GM21723 (cell line): Measurements from ENCODE around the gene MTAP.

ENCODE experiments used
- ATAC-seq: cut with Tn5 transposase; IDR thresholded peaks from one replicate; pipeline ENCODE4 v1.9.1; 2021; ENCODE audit warnings: mild to moderate bottlenecking, moderate library complexity; ENCODE audit not compliant: unreplicated experiment

MTAP gene

DNA sequence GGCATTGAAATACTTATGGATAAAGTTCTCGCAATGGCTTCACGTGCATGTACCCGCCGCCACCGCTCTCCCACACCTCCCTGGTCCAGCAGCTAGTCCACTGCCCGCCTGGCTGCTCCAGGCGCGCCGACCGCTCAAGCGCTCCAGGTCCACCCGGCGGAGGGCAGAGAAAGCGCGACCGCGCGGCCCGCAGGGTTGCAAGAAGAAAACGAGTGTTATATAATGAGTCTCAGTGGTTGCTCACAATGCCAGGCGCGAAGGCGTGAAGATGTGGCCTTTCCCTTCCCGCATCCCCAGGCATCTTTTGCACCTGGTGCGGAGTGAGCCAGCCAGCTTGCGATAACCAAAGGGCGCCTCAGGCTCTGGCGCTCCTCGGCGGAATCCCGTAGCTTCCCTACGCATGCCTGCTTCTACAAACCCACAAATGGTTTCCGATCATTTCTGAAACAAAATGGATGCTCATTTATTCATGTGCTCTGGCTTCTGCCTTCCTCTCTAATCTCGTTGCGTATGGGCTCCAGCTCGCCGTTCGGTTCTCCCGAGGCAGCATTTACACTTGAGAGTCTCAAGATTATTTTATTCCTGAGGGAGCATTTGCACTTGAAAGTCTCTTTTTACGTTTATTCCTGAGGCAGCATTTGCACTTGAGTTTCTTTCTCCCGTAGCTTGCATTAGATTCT, 166.0 kb downstream of the MTAP start:
- no peak for ATAC-seq

DNA sequence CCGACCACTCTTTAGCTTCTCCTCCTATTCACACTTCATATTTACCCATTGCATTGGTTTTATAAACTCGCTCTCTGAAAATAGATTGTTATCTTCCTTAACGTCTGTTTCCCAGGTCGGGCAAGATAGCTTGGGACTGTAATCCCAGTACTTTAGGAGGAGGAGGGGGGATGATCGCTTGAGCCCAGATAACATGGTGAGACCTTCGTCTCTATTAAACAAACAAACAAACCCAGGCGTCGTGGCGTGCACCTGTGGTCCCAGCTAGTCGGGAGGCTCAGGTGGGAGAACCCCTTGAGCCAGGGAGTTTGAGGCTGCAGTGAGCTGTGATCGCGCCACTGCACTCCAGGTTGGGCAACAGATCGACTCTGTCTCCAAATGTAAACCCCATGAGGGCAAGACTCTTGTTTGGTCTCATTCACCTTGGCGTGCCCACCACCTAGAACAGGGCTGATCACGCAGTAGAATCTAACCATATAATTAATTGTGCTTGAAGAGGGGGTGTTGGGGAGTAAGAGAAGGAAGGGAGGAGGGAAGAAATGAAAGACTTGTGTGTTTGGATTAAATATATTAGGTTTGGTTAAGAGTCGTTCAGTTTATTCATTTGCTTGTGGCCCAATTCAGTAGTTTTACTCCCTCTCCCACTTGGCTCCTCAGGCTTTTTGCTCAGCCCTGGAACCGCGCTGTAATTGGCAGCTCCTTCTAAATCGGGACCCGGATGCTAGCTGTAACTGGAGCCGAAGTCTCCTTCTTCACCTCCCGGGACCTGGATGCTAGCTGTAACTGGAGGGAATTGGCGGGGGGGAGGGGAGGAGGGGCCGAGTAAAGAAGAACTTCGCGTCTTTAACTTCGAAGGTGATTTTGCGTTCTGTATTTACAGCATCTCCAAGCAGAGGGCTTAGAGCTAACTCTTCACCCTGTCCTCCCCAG, 166.8 kb downstream of the MTAP start:
- no peak for ATAC-seq

DNA sequence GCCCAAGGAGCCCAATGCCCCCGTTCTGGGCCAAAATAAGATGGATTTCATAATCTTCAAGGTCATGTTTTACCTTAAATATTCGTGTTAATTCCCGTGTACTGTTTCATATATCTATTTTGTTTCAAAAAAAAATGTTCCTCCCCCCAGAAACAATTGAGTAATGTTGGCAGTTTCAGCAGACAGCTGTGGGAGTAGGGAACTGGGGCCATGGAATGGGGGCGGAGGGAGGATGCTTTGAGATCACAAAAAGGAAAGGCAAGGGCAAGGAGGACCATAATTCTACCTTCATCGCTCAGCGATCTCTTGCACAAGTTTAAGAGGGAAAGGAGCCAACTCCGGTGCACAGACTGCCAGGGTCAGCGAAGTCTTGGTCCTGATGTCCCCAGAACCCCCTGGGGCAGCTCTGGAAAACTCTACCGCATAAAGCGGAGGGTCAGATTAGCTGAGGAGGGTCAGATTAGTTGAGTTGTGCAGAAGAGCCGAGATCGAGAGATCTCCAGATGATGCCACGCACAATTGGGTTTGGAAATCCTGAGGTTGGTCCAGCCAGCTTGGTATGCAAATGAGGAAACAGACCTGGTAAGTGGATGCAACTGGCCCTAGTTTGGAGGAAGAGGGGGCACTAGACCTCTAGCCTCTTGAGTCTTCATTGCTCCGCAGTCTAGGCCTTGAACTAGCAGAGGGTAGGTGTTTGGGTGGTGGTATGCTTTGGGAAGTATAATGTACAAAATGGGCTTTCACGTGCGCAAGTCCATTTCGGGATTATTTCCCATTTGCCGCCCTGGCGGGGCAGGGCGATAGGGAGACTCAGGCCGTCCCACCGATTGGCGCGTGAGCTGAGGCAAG, 167.7 kb downstream of the MTAP start:
- ATAC-seq, result no peak

DNA sequence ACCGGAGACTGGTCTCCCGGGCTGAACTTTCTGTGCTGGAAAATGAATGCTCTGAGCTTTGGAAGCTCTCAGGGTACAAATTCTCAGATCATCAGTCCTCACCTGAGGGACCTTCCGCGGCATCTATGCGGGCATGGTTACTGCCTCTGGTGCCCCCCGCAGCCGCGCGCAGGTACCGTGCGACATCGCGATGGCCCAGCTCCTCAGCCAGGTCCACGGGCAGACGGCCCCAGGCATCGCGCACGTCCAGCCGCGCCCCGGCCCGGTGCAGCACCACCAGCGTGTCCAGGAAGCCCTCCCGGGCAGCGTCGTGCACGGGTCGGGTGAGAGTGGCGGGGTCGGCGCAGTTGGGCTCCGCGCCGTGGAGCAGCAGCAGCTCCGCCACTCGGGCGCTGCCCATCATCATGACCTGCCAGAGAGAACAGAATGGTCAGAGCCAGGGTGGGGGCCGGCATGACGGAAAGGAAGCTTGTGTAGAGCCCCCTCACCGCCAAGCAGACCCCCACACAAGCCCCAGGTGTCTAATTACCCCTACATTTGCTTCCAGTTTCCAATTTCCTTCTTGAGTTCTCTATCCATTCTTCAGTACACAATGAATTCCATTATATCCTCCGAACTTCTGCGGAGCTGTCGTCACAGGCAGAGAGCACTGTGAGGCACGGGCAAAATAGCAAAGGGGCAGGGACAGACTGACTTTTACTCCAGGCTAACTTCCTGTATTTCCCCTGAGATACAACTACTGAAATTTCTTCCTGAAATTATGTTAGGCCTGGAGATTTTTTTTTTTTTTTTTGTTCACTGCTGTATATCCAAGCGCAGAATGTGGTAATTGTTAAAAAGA, 168.6 kb downstream of the MTAP start:
- no peak for ATAC-seq

DNA sequence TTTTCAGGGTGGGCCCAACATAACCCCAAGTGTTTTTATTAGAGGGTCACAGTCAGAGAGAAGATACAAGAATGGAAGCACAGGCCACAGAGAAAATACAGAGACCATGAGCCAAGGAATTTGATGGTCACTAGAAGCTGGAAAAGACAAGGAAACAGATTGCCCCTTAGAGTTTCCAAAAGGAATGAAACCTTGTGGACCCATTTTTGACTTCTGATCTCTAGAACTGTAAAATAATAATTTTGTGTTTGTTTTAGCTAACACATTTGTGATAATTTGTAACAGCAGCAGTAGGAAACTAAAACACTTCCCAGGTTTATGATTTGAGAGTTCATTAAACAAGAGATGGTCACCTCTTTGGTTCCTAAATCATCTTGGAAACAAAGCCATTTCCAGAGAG, 169.9 kb downstream of the MTAP start:
- ATAC-seq, result no peak

DNA sequence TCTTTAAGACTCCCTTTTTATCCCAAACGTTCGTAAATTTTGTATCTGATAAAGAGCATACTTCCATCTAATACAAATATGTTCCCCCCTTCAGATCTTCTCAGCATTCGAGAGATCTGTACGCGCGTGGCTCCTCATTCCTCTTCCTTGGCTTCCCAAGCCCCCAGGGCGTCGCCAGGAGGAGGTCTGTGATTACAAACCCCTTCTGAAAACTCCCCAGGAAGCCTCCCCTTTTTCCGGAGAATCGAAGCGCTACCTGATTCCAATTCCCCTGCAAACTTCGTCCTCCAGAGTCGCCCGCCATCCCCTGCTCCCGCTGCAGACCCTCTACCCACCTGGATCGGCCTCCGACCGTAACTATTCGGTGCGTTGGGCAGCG, 171.9 kb downstream of the MTAP start:
- ATAC-seq, result peak; percentile 10

DNA sequence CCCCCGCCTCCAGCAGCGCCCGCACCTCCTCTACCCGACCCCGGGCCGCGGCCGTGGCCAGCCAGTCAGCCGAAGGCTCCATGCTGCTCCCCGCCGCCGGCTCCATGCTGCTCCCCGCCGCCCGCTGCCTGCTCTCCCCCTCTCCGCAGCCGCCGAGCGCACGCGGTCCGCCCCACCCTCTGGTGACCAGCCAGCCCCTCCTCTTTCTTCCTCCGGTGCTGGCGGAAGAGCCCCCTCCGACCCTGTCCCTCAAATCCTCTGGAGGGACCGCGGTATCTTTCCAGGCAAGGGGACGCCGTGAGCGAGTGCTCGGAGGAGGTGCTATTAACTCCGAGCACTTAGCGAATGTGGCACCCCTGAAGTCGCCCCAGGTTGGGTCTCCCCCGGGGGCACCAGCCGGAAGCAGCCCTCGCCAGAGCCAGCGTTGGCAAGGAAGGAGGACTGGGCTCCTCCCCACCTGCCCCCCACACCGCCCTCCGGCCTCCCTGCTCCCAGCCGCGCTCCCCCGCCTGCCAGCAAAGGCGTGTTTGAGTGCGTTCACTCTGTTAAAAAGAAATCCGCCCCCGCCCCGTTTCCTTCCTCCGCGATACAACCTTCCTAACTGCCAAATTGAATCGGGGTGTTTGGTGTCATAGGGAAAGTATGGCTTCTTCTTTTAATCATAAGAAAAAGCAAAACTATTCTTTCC, 172.4 kb downstream of the MTAP start:
- ATAC-seq, result peak; percentile 76

DNA sequence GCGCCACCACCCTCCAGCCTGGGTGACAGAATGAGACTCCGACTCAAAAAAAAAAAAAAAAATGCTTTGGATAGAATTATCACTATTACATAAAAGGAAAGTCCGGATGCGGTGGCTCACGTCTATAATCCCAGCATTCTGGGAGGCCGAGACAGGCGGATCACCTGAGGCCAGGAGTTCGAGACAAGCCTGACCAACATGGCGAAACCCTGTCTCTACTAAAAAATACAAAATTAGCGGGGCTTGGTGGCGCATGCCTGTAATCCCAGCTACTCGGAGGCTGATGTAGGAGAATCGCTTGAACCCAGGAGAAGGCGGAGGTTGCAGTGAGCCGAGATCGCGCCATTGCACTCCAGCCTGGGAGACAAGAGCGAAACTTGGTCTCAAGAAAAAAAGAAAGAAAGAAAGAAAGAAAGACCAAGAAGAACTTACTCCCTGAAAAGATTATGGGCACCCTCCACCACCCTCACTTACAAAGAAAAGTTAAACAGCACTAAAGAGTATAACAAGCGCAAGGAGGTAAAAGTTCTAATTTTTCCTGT, 174.0 kb downstream of the MTAP start:
- ATAC-seq, result no peak

DNA sequence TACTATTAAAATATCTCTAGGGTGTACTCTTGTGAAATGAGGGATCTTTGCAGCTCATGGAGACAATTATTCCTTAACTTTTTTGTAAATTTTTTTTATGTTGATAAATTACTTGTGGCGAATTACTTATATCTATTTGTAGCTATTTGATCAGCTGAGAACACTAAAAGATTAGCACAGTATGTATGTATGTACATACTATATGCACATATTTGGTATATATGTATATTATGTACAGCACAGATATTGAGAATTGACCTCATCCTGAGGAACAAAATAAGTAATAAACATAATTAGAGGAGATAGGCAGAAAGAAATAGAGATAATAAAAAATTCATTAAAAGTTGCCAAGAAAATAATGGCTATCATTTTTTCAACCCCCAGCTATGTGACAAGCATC, 180.0 kb downstream of the MTAP start:
- no peak for ATAC-seq

DNA sequence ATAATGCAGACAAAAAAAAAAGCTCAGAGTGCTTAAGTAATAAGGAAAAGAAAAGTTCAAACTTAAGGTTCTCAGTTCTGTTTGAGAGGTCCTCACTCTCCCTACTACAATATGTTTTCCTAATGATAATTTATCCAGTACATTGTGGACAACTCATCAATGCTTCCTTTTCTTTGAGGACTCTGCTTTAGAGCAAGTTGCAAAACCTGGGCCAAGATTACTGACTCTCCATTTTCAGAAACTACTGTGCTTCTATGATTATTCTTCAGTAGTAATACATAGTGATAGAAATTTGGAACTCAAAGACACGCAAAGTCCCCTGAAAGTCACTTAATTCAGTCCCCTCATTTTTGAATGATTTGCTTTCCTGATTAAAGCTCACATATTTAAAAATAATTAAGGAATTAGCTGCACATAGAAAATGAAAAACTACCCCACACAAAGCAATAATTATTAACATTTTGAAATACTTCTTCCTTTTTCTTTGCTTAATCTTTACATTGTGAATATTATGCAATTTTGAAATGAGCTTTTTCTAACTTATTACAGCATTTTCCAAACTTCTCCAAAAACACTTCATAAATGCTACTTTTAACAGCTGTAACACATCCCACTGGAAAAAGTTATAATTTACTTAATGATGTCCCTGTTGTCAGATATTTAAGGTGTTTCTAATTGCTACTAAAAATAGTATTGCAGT, 180.6 kb downstream of the MTAP start:
- no peak for ATAC-seq

DNA sequence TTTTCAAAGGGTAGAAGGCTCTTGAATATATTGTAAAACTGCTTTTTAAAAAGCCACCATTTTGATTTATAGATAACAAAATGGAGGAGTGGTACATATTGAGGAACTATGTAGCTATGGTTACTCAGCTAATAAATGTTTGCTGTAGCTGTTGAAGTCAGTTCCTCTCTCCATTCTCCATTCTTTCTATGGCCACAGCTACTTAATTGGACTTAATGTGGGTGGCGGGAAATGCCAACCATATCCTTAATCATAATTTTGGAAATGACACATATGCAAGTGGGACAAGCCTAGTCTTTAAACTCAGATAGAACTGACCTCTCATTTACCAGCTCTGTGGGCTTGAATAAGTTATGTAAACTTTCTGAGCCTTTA, 181.1 kb downstream of the MTAP start:
- no peak for ATAC-seq

DNA sequence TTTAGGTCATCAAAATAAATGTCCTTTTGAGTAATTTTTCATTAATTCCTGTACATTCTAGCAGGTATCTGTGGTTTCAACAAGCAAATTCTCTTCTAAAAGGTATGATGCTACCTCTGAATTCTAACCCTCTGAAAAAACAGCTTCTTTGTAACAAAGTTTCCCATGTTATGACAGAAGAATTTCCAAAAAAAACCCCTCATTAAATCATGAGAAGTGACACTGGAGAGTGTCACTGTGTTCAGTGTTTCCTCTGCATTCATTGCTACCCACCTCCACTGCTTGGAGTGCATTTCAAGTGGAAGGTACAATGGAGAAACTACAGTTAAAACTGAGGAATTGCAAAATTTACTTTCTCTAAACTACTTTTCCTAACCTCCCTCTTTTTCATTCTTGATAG, 181.7 kb downstream of the MTAP start:
- ATAC-seq, result no peak

DNA sequence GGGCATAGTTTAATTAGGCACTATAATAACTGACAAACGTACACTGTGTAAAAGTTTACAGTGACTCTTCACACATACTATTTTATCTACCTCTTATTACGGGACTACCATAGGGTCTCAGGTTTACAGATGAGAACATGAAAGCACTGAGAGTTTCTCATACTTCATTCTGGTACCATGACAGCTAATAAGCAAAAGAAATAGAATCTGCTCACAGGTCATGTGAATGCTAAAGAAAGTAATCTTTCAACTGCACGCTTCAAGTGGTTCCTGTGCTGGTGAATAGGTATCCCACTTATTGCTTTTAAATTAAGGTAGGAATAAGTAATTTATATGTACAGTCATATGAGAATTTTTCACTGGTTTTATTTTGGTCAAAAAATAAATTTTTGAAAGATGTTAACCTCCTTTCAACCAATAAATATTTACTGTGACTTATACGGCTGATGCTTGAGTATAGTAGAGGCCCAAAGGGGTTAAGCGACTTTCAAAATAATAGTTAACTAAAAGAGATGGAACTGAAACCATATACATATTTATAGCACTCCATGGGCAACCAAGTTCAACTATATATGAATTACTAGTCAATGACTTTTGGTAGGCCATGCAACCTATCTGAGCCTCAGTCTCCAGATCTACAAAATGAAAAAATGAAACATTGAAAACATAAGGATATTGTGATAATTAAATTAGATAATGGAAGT, 183.7 kb downstream of the MTAP start:
- no peak for ATAC-seq
